ENCODE measurements around the gene QTRT2. TPM values are rescaled to one million over a fixed set of nuclear protein-coding genes. Genes with fewer than 3 reads are reported as not detected.
A peak's percentile ranks its signal among the peaks of the same experiment; 100 is the strongest.

QTRT2 gene
- total and polyA plus RNA-seq, 2 experiments from 2014 or later = 32.3 to 66.5 TPM

- TF ChIP-seq, protein P1, sequence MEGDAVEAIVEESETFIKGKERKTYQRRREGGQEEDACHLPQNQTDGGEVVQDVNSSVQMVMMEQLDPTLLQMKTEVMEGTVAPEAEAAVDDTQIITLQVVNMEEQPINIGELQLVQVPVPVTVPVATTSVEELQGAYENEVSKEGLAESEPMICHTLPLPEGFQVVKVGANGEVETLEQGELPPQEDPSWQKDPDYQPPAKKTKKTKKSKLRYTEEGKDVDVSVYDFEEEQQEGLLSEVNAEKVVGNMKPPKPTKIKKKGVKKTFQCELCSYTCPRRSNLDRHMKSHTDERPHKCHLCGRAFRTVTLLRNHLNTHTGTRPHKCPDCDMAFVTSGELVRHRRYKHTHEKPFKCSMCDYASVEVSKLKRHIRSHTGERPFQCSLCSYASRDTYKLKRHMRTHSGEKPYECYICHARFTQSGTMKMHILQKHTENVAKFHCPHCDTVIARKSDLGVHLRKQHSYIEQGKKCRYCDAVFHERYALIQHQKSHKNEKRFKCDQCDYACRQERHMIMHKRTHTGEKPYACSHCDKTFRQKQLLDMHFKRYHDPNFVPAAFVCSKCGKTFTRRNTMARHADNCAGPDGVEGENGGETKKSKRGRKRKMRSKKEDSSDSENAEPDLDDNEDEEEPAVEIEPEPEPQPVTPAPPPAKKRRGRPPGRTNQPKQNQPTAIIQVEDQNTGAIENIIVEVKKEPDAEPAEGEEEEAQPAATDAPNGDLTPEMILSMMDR (conservative IDR thresholded peaks at IDR 0.05; ENCODE audit: low read depth in 2 of 2) = no peak
- no peak for TF ChIP-seq REST (IDR thresholded peaks at IDR 0.05; ENCODE audit: unreplicated experiment)
- no peak overlapping the region for H3K27ac Mint-ChIP-seq
- H3K4me3 Mint-ChIP-seq = no peak overlapping the region
- H2AFZ ChIP-seq = peak overlapping the region; percentile 44; the same call in 1 of the 2 replicates
- no peaks in the 10 kb centered on the region for H3K36me3 Mint-ChIP-seq (ENCODE audit: low read depth)
- ATAC-seq = no peak
- H3K4me2 ChIP-seq = no peak overlapping the region
- H3K79me2 ChIP-seq (replicated peaks; ENCODE audit: insufficient read depth) = no peaks in the 10 kb centered on the region
- H3K27me3 Mint-ChIP-seq (ENCODE audit: insufficient read depth, low read depth, poor library complexity) = no peaks in the 10 kb centered on the region
- H3K27me3 ChIP-seq (ENCODE audit: insufficient read depth) = no peaks in the 10 kb centered on the region
- H3K4me3 ChIP-seq = no peak overlapping the region
- H3F3A ChIP-seq (replicated peaks; ENCODE audit: low read depth) = no peaks in the 10 kb centered on the region
- no peak for DNase-seq (ENCODE audit: low spot score)
- H3K4me1 ChIP-seq (ENCODE audit: insufficient read depth) = peaks cover 26% of the 10 kb centered on the region; the same call in 1 of the 2 replicates
- H3K9me3 Mint-ChIP-seq = no peaks in the 10 kb centered on the region
- peaks cover 27% of the 10 kb centered on the region for H3K4me1 Mint-ChIP-seq
- no peaks in the 10 kb centered on the region for H3K9me2 ChIP-seq (ENCODE audit: insufficient read depth)
- no peak overlapping the region for H3K27ac ChIP-seq (ENCODE audit: low read depth)
- H3K36me3 ChIP-seq (ENCODE audit: insufficient read depth) = no peaks in the 10 kb centered on the region
- no peaks in the 10 kb centered on the region for H4K20me1 ChIP-seq (replicated peaks; ENCODE audit: insufficient read depth)
These were observed 54.7 kb downstream of the QTRT2 start for GRCh38 chr3:114111060-114111770.

- no peaks in the 10 kb centered on the region for H3K36me3 Mint-ChIP-seq (ENCODE audit: low read depth)
- peaks cover 27% of the 10 kb centered on the region for H3K4me1 Mint-ChIP-seq
- no peaks in the 10 kb centered on the region for H3K9me3 Mint-ChIP-seq
- H3F3A ChIP-seq (replicated peaks; ENCODE audit: low read depth) = no peaks in the 10 kb centered on the region
- no peak overlapping the region for H3K4me2 ChIP-seq
- no peaks in the 10 kb centered on the region for H3K27me3 Mint-ChIP-seq (ENCODE audit: insufficient read depth, low read depth, poor library complexity)
- peaks cover 26% of the 10 kb centered on the region; the same call in 1 of the 2 replicates for H3K4me1 ChIP-seq (ENCODE audit: insufficient read depth)
- no peak overlapping the region for H2AFZ ChIP-seq
- H3K9me2 ChIP-seq (ENCODE audit: insufficient read depth) = no peaks in the 10 kb centered on the region
- H3K27ac ChIP-seq (ENCODE audit: low read depth) = no peak overlapping the region
- no peak overlapping the region for H3K4me3 Mint-ChIP-seq
- H4K20me1 ChIP-seq (replicated peaks; ENCODE audit: insufficient read depth) = no peaks in the 10 kb centered on the region
- no peak for DNase-seq (ENCODE audit: low spot score)
- H3K36me3 ChIP-seq (ENCODE audit: insufficient read depth) = no peaks in the 10 kb centered on the region
- H3K27me3 ChIP-seq (ENCODE audit: insufficient read depth) = no peaks in the 10 kb centered on the region
- H3K4me3 ChIP-seq = no peak overlapping the region
- no peak for ATAC-seq
- H3K27ac Mint-ChIP-seq = no peak overlapping the region
- no peaks in the 10 kb centered on the region for H3K79me2 ChIP-seq (replicated peaks; ENCODE audit: insufficient read depth)
- TF ChIP-seq, protein P1 (conservative IDR thresholded peaks at IDR 0.05; ENCODE audit: low read depth in 2 of 2) = no peak
- TF ChIP-seq, protein P2, sequence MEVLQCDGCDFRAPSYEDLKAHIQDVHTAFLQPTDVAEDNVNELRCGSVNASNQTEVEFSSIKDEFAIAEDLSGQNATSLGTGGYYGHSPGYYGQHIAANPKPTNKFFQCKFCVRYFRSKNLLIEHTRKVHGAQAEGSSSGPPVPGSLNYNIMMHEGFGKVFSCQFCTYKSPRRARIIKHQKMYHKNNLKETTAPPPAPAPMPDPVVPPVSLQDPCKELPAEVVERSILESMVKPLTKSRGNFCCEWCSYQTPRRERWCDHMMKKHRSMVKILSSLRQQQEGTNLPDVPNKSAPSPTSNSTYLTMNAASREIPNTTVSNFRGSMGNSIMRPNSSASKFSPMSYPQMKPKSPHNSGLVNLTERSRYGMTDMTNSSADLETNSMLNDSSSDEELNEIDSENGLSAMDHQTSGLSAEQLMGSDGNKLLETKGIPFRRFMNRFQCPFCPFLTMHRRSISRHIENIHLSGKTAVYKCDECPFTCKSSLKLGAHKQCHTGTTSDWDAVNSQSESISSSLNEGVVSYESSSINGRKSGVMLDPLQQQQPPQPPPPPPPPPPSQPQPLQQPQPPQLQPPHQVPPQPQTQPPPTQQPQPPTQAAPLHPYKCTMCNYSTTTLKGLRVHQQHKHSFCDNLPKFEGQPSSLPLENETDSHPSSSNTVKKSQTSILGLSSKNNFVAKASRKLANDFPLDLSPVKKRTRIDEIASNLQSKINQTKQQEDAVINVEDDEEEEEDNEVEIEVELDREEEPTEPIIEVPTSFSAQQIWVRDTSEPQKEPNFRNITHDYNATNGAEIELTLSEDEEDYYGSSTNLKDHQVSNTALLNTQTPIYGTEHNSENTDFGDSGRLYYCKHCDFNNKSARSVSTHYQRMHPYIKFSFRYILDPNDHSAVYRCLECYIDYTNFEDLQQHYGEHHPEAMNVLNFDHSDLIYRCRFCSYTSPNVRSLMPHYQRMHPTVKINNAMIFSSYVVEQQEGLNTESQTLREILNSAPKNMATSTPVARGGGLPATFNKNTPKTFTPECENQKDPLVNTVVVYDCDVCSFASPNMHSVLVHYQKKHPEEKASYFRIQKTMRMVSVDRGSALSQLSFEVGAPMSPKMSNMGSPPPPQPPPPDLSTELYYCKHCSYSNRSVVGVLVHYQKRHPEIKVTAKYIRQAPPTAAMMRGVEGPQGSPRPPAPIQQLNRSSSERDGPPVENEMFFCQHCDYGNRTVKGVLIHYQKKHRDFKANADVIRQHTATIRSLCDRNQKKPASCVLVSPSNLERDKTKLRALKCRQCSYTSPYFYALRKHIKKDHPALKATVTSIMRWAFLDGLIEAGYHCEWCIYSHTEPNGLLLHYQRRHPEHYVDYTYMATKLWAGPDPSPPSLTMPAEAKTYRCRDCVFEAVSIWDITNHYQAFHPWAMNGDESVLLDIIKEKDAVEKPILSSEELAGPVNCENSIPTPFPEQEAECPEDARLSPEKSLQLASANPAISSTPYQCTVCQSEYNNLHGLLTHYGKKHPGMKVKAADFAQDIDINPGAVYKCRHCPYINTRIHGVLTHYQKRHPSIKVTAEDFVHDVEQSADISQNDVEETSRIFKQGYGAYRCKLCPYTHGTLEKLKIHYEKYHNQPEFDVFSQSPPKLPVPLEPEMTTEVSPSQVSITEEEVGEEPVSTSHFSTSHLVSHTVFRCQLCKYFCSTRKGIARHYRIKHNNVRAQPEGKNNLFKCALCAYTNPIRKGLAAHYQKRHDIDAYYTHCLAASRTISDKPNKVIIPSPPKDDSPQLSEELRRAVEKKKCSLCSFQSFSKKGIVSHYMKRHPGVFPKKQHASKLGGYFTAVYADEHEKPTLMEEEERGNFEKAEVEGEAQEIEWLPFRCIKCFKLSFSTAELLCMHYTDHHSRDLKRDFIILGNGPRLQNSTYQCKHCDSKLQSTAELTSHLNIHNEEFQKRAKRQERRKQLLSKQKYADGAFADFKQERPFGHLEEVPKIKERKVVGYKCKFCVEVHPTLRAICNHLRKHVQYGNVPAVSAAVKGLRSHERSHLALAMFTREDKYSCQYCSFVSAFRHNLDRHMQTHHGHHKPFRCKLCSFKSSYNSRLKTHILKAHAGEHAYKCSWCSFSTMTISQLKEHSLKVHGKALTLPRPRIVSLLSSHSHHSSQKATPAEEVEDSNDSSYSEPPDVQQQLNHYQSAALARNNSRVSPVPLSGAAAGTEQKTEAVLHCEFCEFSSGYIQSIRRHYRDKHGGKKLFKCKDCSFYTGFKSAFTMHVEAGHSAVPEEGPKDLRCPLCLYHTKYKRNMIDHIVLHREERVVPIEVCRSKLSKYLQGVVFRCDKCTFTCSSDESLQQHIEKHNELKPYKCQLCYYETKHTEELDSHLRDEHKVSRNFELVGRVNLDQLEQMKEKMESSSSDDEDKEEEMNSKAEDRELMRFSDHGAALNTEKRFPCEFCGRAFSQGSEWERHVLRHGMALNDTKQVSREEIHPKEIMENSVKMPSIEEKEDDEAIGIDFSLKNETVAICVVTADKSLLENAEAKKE (CRISPR knock-in tag; IDR thresholded peaks at IDR 0.05) = no peak
- TF ChIP-seq CREB1 (CRISPR knock-in tag; IDR thresholded peaks at IDR 0.05; ENCODE audit: low read depth) (no peak), STAT1 (IDR thresholded peaks at IDR 0.05; ENCODE audit: unreplicated experiment) (no peak), ZNF114 (CRISPR knock-in tag; IDR thresholded peaks at IDR 0.05) (no peak)
These were observed 56.2 kb downstream of the QTRT2 start for GRCh38 chr3:114112696-114113095.

All from GM23338 (cell line).